Skeletal muscle satellite cell (primary cell): Measurements from ENCODE around the gene SHH.

ENCODE experiments used
- H3K27me3 ChIP-seq: 2 replicates; pipeline ENCODE4 v1.7.0; 2013; ENCODE audit warnings: low read length; ENCODE audit not compliant: control insufficient read depth, insufficient read depth
- H3K36me3 ChIP-seq: 2 replicates; pipeline ENCODE4 v1.7.0; 2013; ENCODE audit warnings: mild to moderate bottlenecking, control low read depth, low read length; ENCODE audit not compliant: insufficient read depth
- H3K4me1 ChIP-seq: 2 replicates; pipeline ENCODE4 v1.7.0; 2013; ENCODE audit warnings: low read length; ENCODE audit not compliant: control insufficient read depth, insufficient read depth
- H3K4me2 ChIP-seq: 2 replicates; pipeline ENCODE4 v1.7.0; 2013; ENCODE audit warnings: mild to moderate bottlenecking, low read length
- H3K4me3 ChIP-seq: 2 replicates; pipeline ENCODE4 v1.7.0; 2013; ENCODE audit warnings: low read length
- H3K9ac ChIP-seq: 2 replicates; pipeline ENCODE4 v1.7.0; 2013; ENCODE audit warnings: mild to moderate bottlenecking, low read depth, low read length, moderate library complexity
- H3K9me3 ChIP-seq: replicated peaks from 2 replicates; pipeline ENCODE4 v1.7.0; 2013; ENCODE audit warnings: mild to moderate bottlenecking, control low read depth, low read length

The SHH gene

GRCh38 chr7:155764438-155764793 is 47.8 kb downstream of the SHH start:
- Histone ChIP-seq H3K4me2 (no peak overlapping the region), H3K9me3 (no peaks in the 10 kb centered on the region), H3K4me1 (peaks cover 5% of the 10 kb centered on the region), H3K27me3 (no peaks in the 10 kb centered on the region), H3K36me3 (peaks cover 34% of the 10 kb centered on the region), H3K9ac (no peak overlapping the region), H3K4me3 (no peak overlapping the region)

- Histone ChIP-seq H3K36me3 (peaks cover 30% of the 10 kb centered on the region), H3K9ac (no peak overlapping the region)
Measured at GRCh38 chr7:155763691-155764437, 48.4 kb downstream of the SHH start.

DNA sequence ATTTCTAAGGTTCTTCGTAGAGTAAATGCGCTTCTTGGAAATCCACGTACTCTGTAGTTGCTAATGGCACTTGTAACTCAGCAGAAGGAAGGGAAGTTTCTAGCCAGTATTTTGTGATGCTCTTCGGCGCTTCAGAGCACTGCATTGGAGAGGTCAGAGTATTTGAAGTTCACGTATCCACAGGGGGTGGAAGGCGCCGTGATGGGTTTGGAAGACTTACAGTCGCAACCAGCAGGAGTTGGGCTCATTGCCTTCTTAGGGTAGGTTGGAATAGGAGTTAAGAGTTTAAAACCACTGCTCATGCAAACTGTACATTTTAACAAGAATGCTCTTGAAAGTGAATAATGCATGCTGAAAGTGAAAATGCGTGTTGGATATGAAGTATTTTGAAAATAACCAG is 49.1 kb downstream of the SHH start:
- H3K4me3 ChIP-seq, result no peak overlapping the region
- H3K9me3 ChIP-seq, result no peaks in the 10 kb centered on the region
- no peak overlapping the region for H3K9ac ChIP-seq
- peaks cover 30% of the 10 kb centered on the region for H3K36me3 ChIP-seq
- H3K4me1 ChIP-seq, result no peaks in the 10 kb centered on the region
- no peak overlapping the region for H3K4me2 ChIP-seq
- no peaks in the 10 kb centered on the region for H3K27me3 ChIP-seq

More at GRCh38 chr7:155763691-155764437, 48.4 kb downstream of the SHH start:
- H3K27me3 ChIP-seq, result no peaks in the 10 kb centered on the region
- H3K4me1 ChIP-seq, result no peaks in the 10 kb centered on the region
- H3K9me3 ChIP-seq, result no peaks in the 10 kb centered on the region
- H3K4me2 ChIP-seq, result no peak overlapping the region
- no peak overlapping the region for H3K4me3 ChIP-seq

DNA sequence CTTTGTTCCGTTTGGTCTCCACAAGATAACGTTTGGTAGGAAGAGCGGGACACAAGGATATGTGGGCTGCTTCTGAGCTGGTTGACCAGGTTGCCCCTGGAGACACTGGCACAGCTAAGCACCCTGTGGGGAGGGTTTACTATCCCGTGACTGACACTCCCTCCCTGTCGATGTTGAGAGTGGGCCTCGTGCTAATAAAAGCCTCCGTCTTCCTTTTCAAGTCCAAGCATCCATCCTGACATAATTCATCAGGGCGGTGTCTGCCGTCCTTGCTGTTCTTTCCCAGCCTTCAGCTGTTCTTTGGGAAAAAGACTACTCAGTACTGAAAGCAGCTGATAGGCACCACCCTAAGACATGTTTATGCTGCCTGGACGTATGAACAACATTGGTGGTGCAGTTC is 49.6 kb downstream of the SHH start:
- Histone ChIP-seq H3K9me3 (no peaks in the 10 kb centered on the region), H3K9ac (no peak overlapping the region), H3K4me2 (no peak overlapping the region), H3K27me3 (no peaks in the 10 kb centered on the region), H3K4me1 (no peaks in the 10 kb centered on the region), H3K4me3 (no peak overlapping the region), H3K36me3 (peaks cover 26% of the 10 kb centered on the region)

- no peak overlapping the region for H3K4me2 ChIP-seq
- H3K4me1 ChIP-seq, result no peaks in the 10 kb centered on the region
- H3K9ac ChIP-seq, result no peak overlapping the region
- H3K36me3 ChIP-seq, result peaks cover 20% of the 10 kb centered on the region
- no peaks in the 10 kb centered on the region for H3K27me3 ChIP-seq
- no peaks in the 10 kb centered on the region for H3K9me3 ChIP-seq
- no peak overlapping the region for H3K4me3 ChIP-seq
Measured at GRCh38 chr7:155762036-155762435, 50.2 kb downstream of the SHH start.

DNA sequence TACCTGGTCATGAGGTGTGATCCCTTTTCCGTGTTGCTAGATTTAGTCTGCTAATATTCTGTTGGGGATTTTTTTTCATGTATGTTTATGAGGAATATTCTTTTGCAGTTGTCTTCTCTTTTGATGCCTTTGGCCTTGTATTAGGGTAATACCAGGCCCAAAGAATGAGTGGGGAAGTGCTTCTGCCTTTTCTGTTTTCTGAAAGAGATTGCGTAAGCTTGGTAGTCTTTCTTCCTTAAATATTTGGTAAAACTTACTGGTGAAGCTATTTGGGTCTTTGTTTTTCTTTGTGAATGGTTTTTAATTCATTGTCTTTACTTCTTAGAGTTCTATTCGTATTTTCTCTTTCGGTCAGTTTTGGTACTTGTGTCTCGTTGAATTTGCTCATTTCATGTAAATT is 51.1 kb downstream of the SHH start:
- Histone ChIP-seq H3K27me3 (no peaks in the 10 kb centered on the region), H3K4me2 (no peak overlapping the region), H3K4me3 (no peak overlapping the region), H3K9me3 (no peaks in the 10 kb centered on the region), H3K36me3 (peaks cover 13% of the 10 kb centered on the region), H3K4me1 (no peaks in the 10 kb centered on the region), H3K9ac (no peak overlapping the region)

- Histone ChIP-seq H3K27me3 (no peaks in the 10 kb centered on the region), H3K9ac (no peak overlapping the region), H3K4me2 (no peak overlapping the region), H3K9me3 (no peaks in the 10 kb centered on the region), H3K36me3 (peaks cover 12% of the 10 kb centered on the region), H3K4me3 (no peak overlapping the region), H3K4me1 (no peaks in the 10 kb centered on the region)
Measured at GRCh38 chr7:155759740-155760430, 52.4 kb downstream of the SHH start.

DNA sequence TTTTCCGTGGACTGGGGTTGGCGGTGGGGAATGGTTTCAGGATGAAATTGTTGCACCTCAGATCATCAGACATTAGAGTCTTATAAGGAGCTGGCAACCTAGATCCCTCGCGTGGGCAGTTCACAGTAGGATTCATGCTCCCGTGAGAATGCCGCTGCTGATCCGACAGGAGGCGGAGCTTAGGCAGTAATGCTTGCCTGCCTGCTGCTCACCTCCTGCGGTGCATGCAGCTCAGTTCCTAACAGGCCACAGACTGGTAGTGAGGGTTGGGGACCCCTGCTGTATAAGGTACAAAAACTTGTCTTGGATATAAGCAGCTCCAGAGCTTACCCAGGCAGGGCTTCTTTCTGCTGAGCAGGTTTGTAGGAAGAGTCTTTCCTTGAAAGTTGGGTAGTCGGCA is 53.9 kb downstream of the SHH start:
- no peak overlapping the region for H3K9ac ChIP-seq
- no peaks in the 10 kb centered on the region for H3K4me1 ChIP-seq
- H3K4me3 ChIP-seq, result no peak overlapping the region
- H3K27me3 ChIP-seq, result no peaks in the 10 kb centered on the region
- no peak overlapping the region for H3K4me2 ChIP-seq
- no peaks in the 10 kb centered on the region for H3K36me3 ChIP-seq
- H3K9me3 ChIP-seq, result no peaks in the 10 kb centered on the region

- H3K36me3 ChIP-seq, result no peaks in the 10 kb centered on the region
- H3K4me2 ChIP-seq, result no peak overlapping the region
- H3K9ac ChIP-seq, result no peak overlapping the region
- H3K9me3 ChIP-seq, result no peaks in the 10 kb centered on the region
- no peak overlapping the region for H3K4me3 ChIP-seq
- no peaks in the 10 kb centered on the region for H3K27me3 ChIP-seq
- peaks cover 1% of the 10 kb centered on the region for H3K4me1 ChIP-seq
Measured at GRCh38 chr7:155756322-155756721, 55.9 kb downstream of the SHH start.

- Histone ChIP-seq H3K36me3 (no peaks in the 10 kb centered on the region), H3K9me3 (no peaks in the 10 kb centered on the region), H3K4me1 (peaks cover 9% of the 10 kb centered on the region), H3K4me3 (no peak overlapping the region), H3K9ac (no peak overlapping the region), H3K27me3 (no peaks in the 10 kb centered on the region), H3K4me2 (no peak overlapping the region)
Measured at GRCh38 chr7:155755026-155755425, 57.2 kb downstream of the SHH start.

DNA sequence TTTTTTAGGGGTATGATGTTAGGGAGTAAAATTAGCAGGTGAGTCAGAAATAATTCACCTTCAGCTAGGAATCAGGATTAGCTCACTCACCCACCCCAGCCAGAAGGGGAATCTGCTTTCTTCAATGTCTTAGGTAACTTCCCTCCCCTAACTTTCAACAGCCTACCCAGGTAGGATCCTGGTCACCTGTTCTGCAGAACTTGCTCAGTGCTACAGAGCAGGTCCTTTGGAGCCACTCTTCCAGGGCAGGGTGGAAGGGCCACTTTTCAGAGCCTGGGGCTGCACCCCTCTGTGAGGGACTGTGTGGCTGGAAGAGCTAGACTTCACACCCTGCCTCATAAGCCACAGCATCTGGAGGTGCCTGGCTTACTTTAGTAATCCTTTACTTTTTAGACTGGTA is 58.1 kb downstream of the SHH start:
- Histone ChIP-seq H3K9ac (no peak overlapping the region), H3K27me3 (no peaks in the 10 kb centered on the region), H3K4me3 (no peak overlapping the region), H3K36me3 (no peaks in the 10 kb centered on the region), H3K4me2 (no peak overlapping the region), H3K9me3 (no peaks in the 10 kb centered on the region), H3K4me1 (peaks cover 9% of the 10 kb centered on the region)

GRCh38 chr7:155753446-155753965 is 58.8 kb downstream of the SHH start:
- Histone ChIP-seq H3K9ac (no peak overlapping the region), H3K27me3 (no peaks in the 10 kb centered on the region), H3K4me1 (peaks cover 9% of the 10 kb centered on the region), H3K4me3 (no peak overlapping the region), H3K36me3 (no peaks in the 10 kb centered on the region), H3K9me3 (no peaks in the 10 kb centered on the region), H3K4me2 (no peak overlapping the region)
